Hepatic stellate cell (primary cell): ENCODE results near the gene SERP1.
"Not testable (repeated sequence)": the region's sequence is repeated elsewhere in the genome, so short reads cannot be mapped to it uniquely, and the experiment has no call there.

Source experiments
- DNase-seq: peaks from one replicate; pipeline ENCODE4 v3.0.0; 2011; ENCODE audit warnings: low spot score

SERP1 gene

GRCh38 chr3:150538324-150539208, 7.7 kb downstream of the SERP1 start:
- DNase-seq: no peak

- DNase-seq: no peak
Measured at GRCh38 chr3:150535204-150535603, 11.1 kb downstream of the SERP1 start.

- no peak for DNase-seq
Measured at GRCh38 chr3:150531775-150532174, 14.5 kb downstream of the SERP1 start.

- no peak for DNase-seq
Measured at GRCh38 chr3:150528354-150528797, 17.9 kb downstream of the SERP1 start.

- no peak for DNase-seq
Measured at GRCh38 chr3:150527464-150528255, 18.6 kb downstream of the SERP1 start.

GRCh38 chr3:150523538-150523937, 22.8 kb downstream of the SERP1 start:
- DNase-seq: no peak

GRCh38 chr3:150521463-150521862, 24.8 kb downstream of the SERP1 start:
- no peak for DNase-seq

GRCh38 chr3:150520408-150520807, 25.9 kb downstream of the SERP1 start:
- DNase-seq: no peak

GRCh38 chr3:150519026-150519425, 27.3 kb downstream of the SERP1 start:
- no peak for DNase-seq

GRCh38 chr3:150515210-150515609, 31.1 kb downstream of the SERP1 start:
- DNase-seq: no peak

GRCh38 chr3:150511122-150511821, 35.0 kb downstream of the SERP1 start:
- DNase-seq: no peak

- no peak for DNase-seq
Measured at GRCh38 chr3:150509780-150510179, 36.5 kb downstream of the SERP1 start.

- DNase-seq: no peak
Measured at GRCh38 chr3:150508401-150508800, 37.9 kb downstream of the SERP1 start.

- DNase-seq: no peak
Measured at GRCh38 chr3:150504483-150504882, 41.8 kb downstream of the SERP1 start.

- DNase-seq: no peak
Measured at GRCh38 chr3:150503402-150504099, 42.7 kb downstream of the SERP1 start.

GRCh38 chr3:150500960-150501359, 45.3 kb downstream of the SERP1 start:
- not testable (repeated sequence) for DNase-seq

GRCh38 chr3:150497956-150498355, 48.3 kb downstream of the SERP1 start:
- DNase-seq: peak; percentile 51

GRCh38 chr3:150495563-150496168, 50.6 kb downstream of the SERP1 start:
- peak; percentile 11 for DNase-seq

- no peak for DNase-seq
Measured at GRCh38 chr3:150495149-150495548, 51.1 kb downstream of the SERP1 start.

GRCh38 chr3:150494411-150494977, 51.8 kb downstream of the SERP1 start:
- DNase-seq: no peak
